Astrocyte of the hippocampus (primary cell): Measurements from ENCODE around the gene VWF.
A peak's percentile ranks its signal among the peaks of the same experiment; 100 is the strongest.

ENCODE experiments used
- DNase-seq: peaks from one replicate; pipeline ENCODE4 v3.0.0; 2011; ENCODE audit warnings: low read depth, low spot score

VWF gene

DNA sequence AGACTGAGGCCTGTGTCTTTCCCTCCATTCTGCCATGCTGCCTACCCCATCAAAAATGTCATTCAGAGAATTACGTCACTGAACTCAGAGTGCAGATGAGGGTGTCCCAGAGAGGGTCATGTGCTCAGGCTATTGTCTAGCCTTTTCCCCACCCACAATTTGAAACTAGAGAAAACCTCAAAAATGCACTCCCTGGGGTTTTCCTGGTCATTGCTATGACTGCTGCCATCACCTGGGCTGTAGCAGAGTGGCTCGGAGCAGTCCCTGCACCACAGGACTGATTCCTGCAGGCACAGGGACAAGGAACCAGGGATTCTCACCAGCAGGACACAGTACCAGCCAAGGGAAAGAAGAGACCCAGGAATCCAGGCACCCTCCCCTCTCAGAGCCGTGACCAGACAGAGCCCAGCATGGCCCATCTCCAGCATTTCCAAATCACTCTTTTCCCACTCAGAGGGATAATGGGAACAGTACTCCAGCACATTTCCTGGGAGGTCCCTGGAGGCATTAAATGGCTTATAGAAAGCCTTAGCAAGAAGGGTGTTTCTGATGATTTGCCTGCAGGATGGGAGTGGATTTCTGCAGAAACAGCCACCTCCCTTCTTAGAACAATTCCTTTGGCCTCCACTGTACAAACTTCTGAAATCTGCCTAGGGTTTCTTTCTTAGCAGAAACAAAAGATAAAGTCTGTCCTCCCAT is 45.9 kb downstream of the VWF start:
- DNase-seq, result peak; percentile 88

DNA sequence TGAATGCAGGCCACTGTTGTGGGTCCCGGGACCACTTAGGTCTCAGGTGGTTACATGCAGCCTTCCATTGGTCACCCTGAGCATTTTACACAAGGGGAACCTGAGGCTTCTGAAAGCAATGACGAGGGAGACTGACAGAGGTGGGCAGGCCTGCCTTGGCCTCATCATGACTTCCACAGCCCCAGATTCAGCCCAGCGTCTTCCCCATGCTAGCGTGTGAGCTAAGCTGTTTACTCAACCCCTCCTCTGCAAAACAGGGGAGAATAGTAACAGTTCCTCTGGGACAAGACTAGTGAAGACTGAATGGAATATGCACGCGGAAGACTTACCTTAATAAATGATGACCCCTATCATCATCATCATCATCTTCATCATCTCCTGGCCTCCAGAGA is 46.8 kb downstream of the VWF start:
- no peak for DNase-seq

DNA sequence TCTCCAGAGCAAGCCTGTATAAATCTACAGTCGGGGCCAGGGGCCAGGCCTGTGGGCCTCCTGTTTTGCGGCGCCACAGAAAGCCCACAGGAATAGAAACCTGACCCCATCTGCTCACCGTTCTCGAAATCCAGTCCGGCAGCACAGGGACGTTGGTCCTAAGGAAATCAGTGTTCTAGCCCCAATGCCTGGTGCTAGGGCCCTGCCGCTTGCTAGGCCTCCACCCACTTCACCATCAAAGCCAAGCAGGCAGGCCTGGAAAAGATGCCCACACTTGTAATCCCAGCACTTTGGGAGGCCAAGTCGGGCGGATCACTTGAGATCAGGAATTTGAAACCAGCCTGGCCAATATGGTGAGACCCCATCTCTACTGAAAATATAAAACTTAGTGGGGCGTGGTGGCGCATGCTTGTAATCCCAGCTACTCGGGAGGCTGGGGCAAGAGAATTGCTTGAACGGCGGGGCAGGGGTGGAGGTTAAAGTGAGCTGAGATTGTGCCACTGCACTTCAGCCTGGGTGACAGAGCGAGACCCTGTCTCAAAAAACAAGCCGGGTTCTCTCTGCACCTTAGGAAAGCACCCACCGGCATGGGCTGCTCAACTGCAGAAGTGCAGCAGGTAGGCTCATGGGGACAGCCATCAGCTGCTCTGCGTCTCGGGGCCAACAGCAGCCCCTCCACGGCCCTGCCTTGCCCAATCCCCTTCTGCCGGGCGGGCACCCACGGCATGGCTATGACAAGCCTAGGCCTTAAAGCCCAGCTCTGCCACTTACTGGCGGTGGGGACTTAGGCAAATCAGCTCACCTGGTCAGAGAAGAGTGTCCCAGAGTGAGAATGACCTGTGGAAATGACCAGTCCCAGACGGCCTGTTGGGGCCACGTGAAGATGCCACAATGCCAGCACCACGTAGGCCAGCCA is 47.4 kb downstream of the VWF start:
- no peak for DNase-seq

DNA sequence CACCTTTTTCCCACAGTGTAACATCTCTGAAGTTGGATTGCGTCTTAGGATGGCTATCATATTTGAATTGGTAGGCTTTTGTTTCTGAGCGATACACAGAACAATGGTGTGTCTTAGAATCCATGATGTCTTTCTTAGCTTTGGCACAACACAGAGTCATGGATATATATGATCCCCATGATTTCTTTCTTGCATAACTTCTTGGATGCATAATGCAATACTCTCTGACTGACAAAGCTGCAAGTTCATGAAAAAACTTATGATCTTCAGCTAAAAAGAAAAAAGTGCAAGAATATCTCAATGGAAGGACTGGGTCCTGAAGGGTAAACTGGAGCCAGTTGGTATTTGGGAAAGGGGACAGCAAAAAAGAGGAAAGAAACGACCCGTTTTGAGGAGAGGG is 48.1 kb downstream of the VWF start:
- DNase-seq, result no peak

DNA sequence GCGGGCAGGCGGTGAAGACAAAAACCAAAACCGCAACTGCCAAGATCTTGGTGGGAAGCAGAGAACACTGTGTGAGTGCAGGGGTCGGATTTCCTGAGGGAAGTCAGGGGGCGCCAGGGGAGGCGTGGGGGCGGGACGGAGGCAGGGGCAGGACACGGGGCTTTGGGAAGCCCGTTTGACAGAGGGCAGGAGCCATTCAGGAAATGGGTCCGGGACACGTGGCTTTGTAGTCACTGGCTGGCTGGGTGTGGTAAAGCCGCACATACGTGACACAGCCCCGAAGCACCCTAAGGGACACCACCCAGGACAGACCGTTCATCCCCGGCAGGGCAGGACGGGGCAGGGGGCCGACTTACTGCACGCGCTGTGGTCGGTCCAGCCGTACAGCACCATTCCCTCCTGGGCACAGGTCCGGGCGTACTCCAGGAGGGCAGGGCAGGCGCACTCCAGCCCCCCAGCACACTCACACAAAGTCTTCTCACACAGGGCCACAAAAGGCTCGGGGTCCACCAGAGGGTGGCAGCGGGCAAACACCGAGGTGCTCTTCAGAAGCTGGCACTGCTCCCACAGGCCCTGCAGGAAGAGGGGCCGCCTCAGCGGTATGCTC is 49.4 kb downstream of the VWF start:
- no peak for DNase-seq

DNA sequence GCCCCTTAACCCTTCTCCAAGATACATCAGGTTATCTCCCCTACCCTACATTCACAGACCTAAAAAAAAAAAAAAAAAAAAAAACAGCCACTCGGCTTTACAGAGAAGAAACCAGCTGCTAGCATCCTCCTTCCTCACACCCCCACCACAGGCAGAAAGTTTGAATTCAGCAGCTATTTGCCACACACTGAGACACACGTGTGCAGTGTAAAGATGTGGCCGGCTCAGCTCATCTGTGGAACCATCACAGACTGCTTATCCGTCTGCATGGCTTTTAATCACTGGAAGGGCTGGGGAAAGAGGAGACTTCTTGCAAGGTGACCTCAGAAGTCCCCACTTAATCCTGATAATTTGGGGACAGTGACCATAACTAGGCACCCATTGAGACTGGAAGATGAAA is 50.0 kb downstream of the VWF start:
- no peak for DNase-seq

DNA sequence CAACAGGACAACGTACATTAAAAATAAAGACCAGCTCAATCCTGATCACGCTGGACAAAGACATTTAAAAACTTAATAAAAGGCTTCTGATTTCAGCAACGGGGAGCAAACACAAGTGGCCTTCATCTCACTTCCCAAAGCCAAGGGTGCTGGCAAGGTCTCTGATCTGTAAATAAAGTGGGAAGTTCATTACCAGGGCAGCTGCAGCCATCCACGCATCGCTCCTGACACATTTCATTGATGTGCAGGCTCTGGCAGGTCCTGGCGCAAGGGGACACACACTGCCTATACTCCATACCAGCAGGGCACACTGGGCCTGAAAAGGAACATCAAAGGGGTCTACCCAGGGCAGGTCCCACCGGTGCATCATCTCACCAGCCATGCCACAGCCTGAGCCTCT is 51.0 kb downstream of the VWF start:
- DNase-seq, result no peak

DNA sequence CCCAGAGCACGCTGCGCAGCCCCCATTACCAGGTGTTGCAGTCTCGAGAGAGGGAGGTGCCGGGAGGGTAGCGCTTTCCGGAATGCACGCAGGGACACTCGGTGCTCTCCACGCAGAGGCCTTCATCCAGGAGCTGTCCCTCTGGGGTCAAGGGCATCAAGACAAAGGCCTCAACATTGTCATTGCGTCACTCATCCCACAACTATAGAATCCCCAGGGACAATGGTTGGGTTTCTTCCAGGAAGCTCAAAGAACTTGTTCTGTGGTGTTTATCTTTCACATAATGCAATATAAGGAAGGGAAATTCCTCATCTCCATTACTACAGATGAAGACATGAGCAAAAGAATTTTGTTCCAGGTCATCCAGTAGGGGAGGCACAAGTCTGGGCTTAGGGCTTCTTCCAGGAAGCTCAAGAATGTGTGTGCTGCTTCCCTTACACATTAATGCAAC is 52.1 kb downstream of the VWF start:
- DNase-seq, result no peak

DNA sequence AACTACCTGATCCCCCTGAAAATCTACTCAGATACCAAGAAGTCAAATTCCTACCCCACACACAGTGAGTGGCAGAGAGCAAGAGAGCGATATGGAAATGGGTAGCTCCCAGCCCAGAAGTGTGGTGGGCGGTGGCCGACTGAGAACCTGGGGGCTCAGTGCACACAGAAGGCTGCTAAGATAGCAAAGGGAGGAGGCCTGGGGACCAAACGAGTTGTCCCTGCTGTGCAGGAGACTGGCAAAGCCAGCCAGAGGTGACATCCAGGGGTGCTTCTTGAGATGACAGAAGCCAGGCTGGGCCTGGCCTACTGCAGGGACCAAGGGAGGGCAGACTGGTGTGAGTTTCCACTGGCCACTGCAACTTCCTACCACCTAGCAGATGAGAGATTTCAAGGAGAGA is 52.9 kb downstream of the VWF start:
- DNase-seq, result no peak

DNA sequence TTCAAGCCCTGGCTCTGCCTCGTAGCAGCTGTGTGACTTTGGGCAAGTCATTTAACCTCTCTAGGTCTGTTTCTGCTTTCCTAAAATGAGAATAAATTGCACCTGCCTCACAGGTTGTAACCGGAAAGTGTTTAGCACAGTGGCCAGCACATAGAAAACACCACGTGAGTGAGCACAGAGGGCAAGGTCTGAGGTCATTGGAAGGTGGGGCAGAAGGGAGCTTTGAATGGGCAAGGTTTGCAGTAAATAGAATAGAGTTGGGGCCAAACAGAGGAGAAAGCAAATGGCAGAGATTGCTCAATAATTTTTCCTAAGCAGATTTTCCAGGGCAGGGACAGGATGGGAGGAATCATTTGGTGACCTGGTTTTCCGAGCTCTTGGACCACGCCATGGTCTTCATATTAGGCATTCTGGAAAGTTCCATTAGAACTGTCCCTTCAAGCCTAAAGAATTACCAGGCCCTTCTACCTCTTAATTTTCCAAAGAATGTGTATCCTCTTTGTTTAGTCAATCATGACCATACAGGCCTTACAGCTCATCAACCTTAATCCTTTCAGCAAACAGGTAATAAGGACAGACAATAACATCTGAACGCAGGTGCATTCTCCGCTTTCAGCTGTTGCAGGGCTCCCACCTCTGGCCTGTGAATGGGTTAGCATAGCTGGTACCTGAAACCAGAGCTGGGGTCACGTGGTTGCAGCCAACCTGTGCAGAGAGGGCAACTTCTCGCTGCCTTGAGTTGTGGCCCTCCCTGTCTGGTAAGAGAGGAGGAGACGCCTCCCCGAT is 53.8 kb downstream of the VWF start:
- DNase-seq, result no peak

DNA sequence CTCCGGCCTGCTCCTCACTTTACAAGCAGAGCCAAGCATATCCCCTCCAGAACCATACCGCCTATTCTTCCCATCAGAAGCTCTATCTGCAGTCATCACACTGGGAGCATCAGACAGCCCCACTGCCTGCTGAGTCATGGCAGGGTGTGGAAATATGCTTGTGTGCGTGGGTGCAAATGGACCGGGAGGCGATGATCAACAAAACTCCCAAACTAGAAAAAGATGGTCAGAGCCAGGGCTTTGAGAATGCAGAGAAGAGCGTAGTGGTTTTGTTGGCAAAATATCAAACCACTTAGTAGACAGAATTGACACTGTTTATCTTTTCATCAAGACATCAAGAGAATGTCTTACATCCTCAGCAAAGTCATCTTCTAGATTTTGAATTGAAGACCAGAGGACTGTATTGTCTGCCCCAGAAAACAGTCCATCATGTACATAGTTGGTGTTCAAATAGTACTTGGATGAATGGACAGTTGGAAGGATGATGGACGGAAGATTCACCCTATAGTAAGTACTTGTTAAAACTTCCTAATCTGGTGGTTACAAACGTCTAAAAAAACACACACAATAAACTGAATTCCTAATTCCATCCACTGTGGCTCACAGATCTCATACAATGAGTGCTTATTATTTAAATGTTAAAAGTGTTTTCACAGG is 54.9 kb downstream of the VWF start:
- peak; percentile 31 for DNase-seq

DNA sequence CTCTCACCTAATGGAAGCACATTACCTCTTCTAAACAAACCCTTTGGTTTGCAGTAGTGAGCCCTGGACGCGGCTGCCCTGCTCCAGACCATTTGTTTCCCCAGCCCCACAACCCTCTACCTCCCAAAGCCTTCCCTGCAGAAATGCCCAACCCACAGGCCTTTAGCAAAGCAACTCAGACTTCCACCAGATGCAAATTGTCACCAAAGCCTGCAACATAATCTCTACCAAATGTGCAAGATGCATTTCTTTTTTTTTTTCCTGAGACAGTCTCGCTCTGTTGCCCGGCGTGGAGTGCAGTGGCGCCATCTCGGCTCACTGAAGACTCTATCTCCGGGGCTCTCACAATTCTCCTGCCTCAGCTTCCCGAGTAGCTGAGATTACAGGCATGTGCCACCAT is 56.2 kb downstream of the VWF start:
- no peak for DNase-seq

DNA sequence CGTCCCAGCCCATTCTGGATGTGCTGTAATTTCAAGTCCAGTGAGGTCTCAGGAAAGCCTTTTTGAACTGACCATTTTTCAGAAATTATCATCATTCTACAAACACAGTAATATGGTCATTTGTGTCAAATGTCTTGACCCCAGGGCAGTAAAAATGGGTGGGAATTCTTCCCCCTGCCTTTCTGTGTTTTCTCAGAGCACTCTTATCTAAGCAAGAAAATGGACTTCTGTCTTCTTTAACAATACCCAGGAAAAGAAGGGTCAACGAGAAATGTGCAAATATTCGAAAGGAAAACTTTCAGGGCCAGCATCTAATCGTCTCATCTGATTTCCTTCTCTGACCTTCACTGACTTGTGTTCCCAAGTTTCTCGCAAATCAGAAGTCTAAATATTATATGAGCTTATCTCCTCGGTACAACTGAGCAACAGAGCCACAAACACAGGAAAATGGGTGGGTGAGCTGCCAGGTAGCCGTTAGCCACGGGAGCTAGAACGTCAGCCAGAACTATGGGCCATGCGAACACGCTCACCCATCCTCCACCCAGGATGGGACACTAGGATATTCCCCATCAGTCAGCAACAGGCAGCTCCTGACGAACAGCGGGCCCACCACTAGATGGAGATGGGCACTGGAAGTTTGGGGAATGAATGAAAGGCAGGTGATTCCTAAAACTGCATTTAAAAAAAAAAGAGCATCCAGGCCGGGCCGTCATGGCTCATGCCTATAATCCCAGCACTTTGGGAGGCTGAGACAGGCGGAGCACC is 57.1 kb downstream of the VWF start:
- peak; percentile 48 for DNase-seq

DNA sequence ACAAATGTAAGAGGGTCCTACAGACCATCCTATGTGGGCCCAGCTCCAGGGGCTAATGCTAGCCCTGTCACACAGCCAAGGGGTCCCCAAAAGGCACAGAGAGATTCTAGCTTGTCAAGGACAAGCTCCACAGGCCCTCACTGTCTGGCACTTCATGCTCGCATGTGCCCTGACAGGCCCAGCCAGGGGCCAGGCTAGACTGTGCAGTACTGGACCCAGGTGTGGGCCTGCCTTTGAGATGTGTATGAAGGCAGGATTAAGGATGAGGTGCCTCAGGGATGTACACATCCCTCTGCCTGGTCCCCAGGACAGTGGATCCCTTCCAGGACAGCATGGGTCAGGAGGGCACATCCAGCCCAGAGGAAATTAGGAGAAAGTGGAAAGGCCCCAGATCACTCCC is 57.8 kb downstream of the VWF start:
- DNase-seq, result no peak

DNA sequence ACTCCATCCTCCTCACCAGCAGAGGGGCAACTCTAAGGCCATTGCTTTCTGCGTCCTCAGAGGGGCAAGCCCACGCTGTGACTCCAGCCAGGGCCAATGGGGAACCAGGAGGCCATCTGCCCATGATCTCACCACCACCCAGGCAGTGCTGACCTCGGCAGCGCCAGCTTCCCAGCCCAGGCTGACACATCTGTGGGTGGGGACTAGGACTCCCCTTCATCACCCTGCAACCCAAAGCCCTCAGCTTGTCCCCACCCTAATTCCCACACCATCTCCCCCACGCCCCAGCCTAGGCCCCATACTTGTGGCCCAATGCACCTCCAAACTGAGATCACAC is 58.6 kb downstream of the VWF start:
- DNase-seq, result no peak

DNA sequence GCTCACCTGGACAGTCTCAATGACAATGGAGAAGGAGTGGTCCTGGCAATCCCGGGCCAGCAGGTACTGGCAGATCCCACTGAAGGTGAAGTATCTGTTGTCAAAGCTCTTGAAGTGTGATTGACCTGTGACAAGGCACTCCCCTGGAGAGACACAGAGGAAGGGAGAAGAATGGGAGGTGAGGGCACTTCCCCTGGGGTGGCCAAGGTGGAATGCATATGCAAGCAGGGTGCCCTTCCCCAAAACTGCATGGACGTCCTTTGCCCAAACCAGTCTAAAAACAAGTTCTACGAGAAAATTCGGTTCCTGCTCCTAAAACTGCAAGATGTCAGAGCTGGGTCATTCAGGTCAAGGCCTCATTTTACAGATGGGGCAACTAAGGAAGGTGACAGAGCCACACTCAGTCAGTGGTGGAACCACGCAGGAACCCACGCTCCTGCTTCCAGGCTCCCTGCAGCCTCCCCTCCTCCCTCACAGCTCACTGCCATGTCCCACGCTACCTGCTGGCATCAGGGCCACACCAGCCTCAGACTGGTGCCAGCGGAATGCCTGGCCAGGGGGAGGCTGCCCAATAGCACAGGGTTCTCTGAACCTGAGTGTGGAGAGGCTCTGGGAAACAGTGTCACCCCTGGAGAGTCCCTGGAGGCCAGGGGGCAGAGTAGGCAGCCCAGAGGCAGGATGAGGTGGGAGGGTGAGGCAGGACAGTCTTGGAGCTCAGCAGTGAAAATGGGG is 59.2 kb downstream of the VWF start:
- DNase-seq, result no peak

DNA sequence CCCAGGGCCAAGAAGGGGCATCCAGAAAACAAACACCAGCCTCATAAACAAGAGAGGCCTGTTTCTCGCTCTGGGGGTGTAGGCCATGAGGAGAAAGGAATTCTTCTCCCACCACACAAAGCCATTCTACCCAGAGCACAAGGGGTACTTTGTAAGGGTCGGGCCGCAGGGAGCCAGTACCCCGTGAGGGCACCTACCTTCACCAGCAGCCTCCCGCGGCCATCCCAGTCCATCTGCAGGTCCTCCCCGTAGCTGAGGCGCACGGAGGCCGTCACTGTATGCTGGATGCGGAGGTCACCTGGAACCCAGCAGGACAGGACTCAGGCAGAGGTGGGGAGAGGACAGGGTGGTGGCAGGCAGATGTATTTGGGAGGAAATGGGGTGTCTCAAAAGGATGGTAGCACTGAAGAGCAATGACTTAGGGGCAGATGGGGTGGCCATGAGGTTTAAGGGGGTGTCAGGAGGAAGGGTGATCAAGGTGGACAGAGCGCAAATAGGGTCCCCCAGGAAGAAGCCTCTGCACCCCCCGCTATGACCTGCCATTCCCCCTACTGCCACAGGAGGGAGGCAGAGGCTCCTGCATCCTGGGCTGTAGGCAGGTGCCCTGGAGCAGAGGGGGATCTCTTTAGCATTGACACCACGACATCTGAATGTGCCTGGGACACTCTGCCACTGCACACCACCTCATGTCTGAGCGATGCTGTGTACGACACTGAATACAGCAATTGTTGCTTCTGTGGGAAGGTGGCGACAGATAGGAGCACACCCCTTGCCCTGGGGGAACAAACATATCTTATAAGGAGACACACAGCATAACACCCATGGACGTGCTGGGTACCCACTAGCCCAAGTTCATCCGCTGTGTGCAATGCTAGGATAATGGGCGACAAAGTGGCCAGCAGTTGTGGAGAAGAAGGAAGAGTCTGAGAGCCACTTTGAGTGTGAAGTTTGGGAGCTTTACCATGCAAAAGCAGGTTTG is 61.4 kb downstream of the VWF start:
- peak; percentile 73 for DNase-seq

DNA sequence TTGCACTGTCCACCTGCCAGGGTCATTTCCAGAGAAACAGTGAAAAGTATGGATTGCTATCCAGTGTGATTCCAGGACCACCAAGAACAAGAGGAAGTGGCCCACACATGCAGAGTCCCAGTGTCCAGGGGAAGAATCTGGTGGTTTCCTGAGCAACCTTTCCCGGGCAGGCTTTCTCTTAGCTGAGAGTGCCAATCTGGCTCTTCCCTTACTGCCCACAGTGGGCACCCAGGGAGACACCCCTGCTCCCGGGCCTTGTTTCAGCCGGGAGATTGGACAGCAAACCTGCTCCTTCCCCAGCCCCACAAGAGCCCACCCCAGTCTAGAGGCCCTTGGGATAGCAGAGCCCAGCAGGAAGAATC is 62.1 kb downstream of the VWF start:
- no peak for DNase-seq

DNA sequence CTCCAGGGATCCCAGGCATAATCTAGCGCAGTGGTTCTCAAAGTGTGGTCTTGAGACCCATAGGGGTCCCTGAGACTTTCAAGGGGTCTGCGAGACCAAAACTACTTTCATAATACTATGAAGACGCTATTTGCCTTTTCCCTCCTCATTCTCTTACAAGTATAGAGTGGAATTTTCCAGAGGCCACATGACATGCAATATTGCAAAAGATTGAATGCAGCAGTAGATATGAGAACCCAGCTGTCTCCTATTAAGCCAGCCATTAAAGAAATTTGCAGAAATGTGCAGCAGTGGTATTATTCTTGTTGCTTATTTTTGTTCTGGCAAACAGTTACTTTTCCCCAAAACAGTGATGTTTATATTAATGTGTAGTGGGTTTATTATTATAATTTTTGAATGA is 62.8 kb downstream of the VWF start:
- DNase-seq, result no peak
